MM.1S (cell line): ENCODE results near the gene ESRRB.

Experiments used
- DNase-seq: peaks from one replicate; pipeline ENCODE4 v3.0.0-alpha.2; 2015
- H2AFZ ChIP-seq: fragments of 300-600 bp; sonication (generic); 2 replicates; pipeline ENCODE4 v1.6.0; 2016; ENCODE audit warnings: antibody characterized with exemption, low read length
- H3F3A ChIP-seq: fragments of 300-600 bp; sonication (generic); 2 replicates; pipeline ENCODE4 v1.6.1; 2016; ENCODE audit warnings: mild to moderate bottlenecking, antibody characterized with exemption, low read length, moderate library complexity, mixed read lengths; ENCODE audit not compliant: insufficient read depth
- H3K27ac ChIP-seq: fragments of 300-600 bp; sonication (generic); 2 replicates; pipeline ENCODE4 v1.5.1; 2016; ENCODE audit warnings: mild to moderate bottlenecking, low read length
- H3K27me3 ChIP-seq: fragments of 300-600 bp; sonication (generic); replicated peaks from 2 replicates; pipeline ENCODE4 v1.6.0; 2016; ENCODE audit warnings: low read length; ENCODE audit not compliant: insufficient read depth
- H3K36me3 ChIP-seq: fragments of 300-600 bp; sonication (generic); replicated peaks from 2 replicates; pipeline ENCODE4 v1.6.1; 2016; ENCODE audit warnings: mild to moderate bottlenecking, low read length, mixed read lengths; ENCODE audit not compliant: insufficient read depth
- H3K4me1 ChIP-seq: fragments of 300-600 bp; sonication (generic); 2 replicates; pipeline ENCODE4 v1.6.1; 2016; ENCODE audit warnings: low read length, mixed read lengths
- H3K4me2 ChIP-seq: fragments of 300-600 bp; sonication (generic); 2 replicates; pipeline ENCODE4 v1.6.0; 2016; ENCODE audit warnings: low read depth, low read length
- H3K4me3 ChIP-seq: fragments of 300-600 bp; sonication (generic); 2 replicates; pipeline ENCODE4 v1.5.1; 2016; ENCODE audit warnings: low read length, mixed read lengths
- H3K79me2 ChIP-seq: fragments of 300-600 bp; sonication (generic); 2 replicates; pipeline ENCODE4 v1.6.1; 2016; ENCODE audit warnings: mixed run types, low read length, mixed read lengths
- H3K9ac ChIP-seq: fragments of 300-600 bp; sonication (generic); 2 replicates; pipeline ENCODE4 v1.6.1; 2016; ENCODE audit warnings: low read length, mixed read lengths
- H3K9me2 ChIP-seq: fragments of 300-600 bp; sonication (generic); replicated peaks from 2 replicates; pipeline ENCODE4 v1.6.1; 2016; ENCODE audit warnings: mild to moderate bottlenecking, low read length, mixed read lengths; ENCODE audit not compliant: insufficient read depth
- H3K9me3 ChIP-seq: fragments of 300-600 bp; sonication (generic); replicated peaks from 2 replicates; pipeline ENCODE4 v1.6.1; 2016; ENCODE audit warnings: mild to moderate bottlenecking, low read length, mixed read lengths; ENCODE audit not compliant: insufficient read depth
- H4K20me1 ChIP-seq: fragments of 300-600 bp; sonication (generic); 2 replicates; pipeline ENCODE4 v1.6.1; 2016; ENCODE audit warnings: mild to moderate bottlenecking, low read length, moderate library complexity, mixed read lengths; ENCODE audit not compliant: insufficient read depth
- EZH2 ChIP-seq: fragments of 300-600 bp; sonication (generic); optimal IDR thresholded peaks from 2 replicates; pipeline ENCODE3; 2017; ENCODE audit warnings: low read depth, mild to moderate bottlenecking, antibody characterized with exemption, low read length, mixed read lengths
- EZH2phosphoT487 ChIP-seq: fragments of 300-600 bp; sonication (generic); IDR thresholded peaks from 2 replicates; pipeline ENCODE4 v1.6.1; 2018; ENCODE audit warnings: antibody characterized with exemption, low read length
- TF ChIP-seq, protein P1 (sequence below): fragments of 300-600 bp; sonication (generic); IDR thresholded peaks from 2 replicates; pipeline ENCODE4 v1.5.1; 2016; ENCODE audit warnings: antibody characterized with exemption, low read length, mixed read lengths

ESRRB gene

DNA sequence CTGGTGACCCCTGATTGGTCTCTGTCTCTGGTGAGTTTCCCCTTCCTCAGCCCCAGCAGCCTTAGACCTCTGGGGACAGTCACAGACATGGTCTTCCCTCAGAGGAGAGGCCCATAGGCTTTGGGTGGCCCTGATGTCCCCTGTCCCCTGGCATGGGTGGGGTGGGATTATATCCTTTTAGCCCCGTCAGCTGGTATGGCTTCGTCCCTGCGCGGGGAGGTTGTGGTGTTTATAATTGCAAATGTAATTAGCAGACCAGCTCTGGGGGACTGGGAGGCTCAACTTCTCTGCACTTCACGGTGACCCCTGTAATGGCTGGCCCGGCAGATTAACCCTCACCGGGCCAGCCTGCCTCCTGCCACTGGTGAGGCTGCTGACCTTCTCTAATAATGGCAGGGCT, 5.1 kb downstream of the ESRRB start:
- H3K79me2 ChIP-seq = no peaks in the 10 kb centered on the region
- no peak overlapping the region for H3K4me2 ChIP-seq
- TF ChIP-seq, protein P1, sequence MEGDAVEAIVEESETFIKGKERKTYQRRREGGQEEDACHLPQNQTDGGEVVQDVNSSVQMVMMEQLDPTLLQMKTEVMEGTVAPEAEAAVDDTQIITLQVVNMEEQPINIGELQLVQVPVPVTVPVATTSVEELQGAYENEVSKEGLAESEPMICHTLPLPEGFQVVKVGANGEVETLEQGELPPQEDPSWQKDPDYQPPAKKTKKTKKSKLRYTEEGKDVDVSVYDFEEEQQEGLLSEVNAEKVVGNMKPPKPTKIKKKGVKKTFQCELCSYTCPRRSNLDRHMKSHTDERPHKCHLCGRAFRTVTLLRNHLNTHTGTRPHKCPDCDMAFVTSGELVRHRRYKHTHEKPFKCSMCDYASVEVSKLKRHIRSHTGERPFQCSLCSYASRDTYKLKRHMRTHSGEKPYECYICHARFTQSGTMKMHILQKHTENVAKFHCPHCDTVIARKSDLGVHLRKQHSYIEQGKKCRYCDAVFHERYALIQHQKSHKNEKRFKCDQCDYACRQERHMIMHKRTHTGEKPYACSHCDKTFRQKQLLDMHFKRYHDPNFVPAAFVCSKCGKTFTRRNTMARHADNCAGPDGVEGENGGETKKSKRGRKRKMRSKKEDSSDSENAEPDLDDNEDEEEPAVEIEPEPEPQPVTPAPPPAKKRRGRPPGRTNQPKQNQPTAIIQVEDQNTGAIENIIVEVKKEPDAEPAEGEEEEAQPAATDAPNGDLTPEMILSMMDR = no peak
- TF ChIP-seq EZH2 (no peak), EZH2phosphoT487 (no peak)
- no peak overlapping the region for H2AFZ ChIP-seq
- H3K9ac ChIP-seq = no peak overlapping the region
- no peak for DNase-seq
- no peaks in the 10 kb centered on the region for H3F3A ChIP-seq
- no peak overlapping the region for H3K4me3 ChIP-seq
- H3K9me2 ChIP-seq = no peaks in the 10 kb centered on the region
- peaks cover 26% of the 10 kb centered on the region; the same call in 1 of the 2 replicates for H3K27me3 ChIP-seq
- no peaks in the 10 kb centered on the region for H3K9me3 ChIP-seq
- H4K20me1 ChIP-seq = no peaks in the 10 kb centered on the region
- H3K4me1 ChIP-seq = no peaks in the 10 kb centered on the region
- H3K36me3 ChIP-seq = no peaks in the 10 kb centered on the region
- H3K27ac ChIP-seq = no peak overlapping the region

DNA sequence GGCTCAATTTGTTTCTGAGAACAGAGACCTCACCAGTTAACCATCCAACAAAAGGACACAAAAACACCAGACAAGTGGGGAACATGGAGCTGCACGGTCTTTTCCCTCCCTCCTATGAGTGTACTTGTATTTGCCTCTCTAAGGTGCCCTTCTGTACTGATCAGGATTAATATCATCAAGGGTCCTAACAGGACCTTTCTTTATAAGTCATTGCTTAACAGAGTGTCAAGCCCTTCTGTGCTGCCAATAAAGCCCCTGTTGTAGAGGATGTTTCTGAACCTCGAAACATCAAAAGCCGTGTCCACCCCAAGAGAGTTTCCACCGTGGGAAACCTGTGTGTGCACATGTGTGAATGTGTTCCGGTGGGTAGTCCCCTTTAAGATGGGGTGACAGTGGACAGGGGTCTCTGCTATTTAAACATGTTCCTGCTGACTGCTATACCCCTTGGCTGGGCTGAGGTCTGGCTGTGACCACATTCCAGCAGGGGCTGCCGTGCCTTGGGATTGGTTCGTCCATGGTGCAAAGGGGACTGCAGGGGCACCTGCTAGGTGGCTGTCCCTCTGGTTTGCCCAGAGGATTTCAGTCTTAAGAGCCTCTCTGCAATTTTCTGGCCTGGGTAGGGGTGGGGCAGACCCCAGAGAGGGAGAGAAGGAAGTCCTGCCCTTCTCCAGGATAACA, 6.0 kb downstream of the ESRRB start:
- Histone ChIP-seq H3K9ac (no peak overlapping the region), H3F3A (no peaks in the 10 kb centered on the region), H3K27me3 (peaks cover 18% of the 10 kb centered on the region; the same call in 1 of the 2 replicates), H3K9me3 (no peaks in the 10 kb centered on the region), H2AFZ (no peak overlapping the region), H4K20me1 (no peaks in the 10 kb centered on the region), H3K4me1 (no peaks in the 10 kb centered on the region), H3K79me2 (no peaks in the 10 kb centered on the region), H3K4me2 (no peak overlapping the region), H3K27ac (no peak overlapping the region), H3K36me3 (no peaks in the 10 kb centered on the region), H3K9me2 (no peaks in the 10 kb centered on the region), H3K4me3 (no peak overlapping the region)
- TF ChIP-seq EZH2 = no peak
- TF ChIP-seq, protein P1 = no peak
- TF ChIP-seq EZH2phosphoT487 = no peak
- DNase-seq = no peak

DNA sequence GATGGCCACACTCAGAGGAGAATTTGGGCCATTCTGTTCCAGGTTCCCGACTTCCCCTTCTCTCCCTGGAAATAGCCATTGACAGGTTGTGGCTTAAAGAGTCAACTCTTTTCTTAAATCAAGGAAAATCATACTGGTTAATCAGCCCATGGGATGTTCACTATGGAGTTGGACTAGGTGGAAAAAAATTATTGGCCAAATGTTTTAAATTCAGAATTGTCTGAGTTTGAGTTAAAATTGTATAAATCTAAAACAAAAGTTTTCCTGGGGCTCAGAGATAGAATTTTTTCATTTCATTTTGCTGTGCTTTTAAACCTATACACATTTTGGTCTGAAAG, 6.5 kb downstream of the ESRRB start:
- no peak overlapping the region for H3K9ac ChIP-seq
- no peaks in the 10 kb centered on the region for H4K20me1 ChIP-seq
- H3K4me2 ChIP-seq = no peak overlapping the region
- DNase-seq = no peak
- no peak overlapping the region for H3K27ac ChIP-seq
- no peaks in the 10 kb centered on the region for H3K4me1 ChIP-seq
- H3F3A ChIP-seq = no peaks in the 10 kb centered on the region
- H3K36me3 ChIP-seq = no peaks in the 10 kb centered on the region
- H3K27me3 ChIP-seq = peaks cover 14% of the 10 kb centered on the region; the same call in 1 of the 2 replicates
- H3K9me3 ChIP-seq = no peaks in the 10 kb centered on the region
- H2AFZ ChIP-seq = no peak overlapping the region
- TF ChIP-seq EZH2phosphoT487 (no peak), EZH2 (no peak)
- TF ChIP-seq, protein P1 = no peak
- no peaks in the 10 kb centered on the region for H3K79me2 ChIP-seq
- no peaks in the 10 kb centered on the region for H3K9me2 ChIP-seq
- no peak overlapping the region for H3K4me3 ChIP-seq
